ENCODE results near the gene OLIG2. TPM values are rescaled to one million over a fixed set of nuclear protein-coding genes. Genes with fewer than 3 reads are reported as not detected.

Gene OLIG2
- total and polyA plus RNA-seq, 2 of the 13 experiments (the other 11 are each of a cell fraction or from before 2014, with no cell fraction given): not detected

GRCh38 chr21:33018707-33019465 is 6.8 kb upstream of the OLIG2 start:
- 37% methylated on average over 9 of the region's 9 CpGs for WGBS (ENCODE audit: low lambda C conversion rate)
- in situ Hi-C loops (cut with HindIII; ENCODE audit: extremely low pct_ligation_motif_present, low pct_unique_long_range_greater_than_20kb): no loop called here
- Histone ChIP-seq H3K4me2 (ENCODE audit: low read depth, low read length) (no peak overlapping the region), H3K79me2 (ENCODE audit: insufficient read depth, low read length) (no peaks in the 10 kb centered on the region), H4K20me1 (ENCODE audit: insufficient read depth, low read length) (no peaks in the 10 kb centered on the region), H3K9ac (ENCODE audit: insufficient read depth, low read depth, low read length) (no peak overlapping the region), H2AFZ (ENCODE audit: low read length) (no peak overlapping the region), H3K36me3 (replicated peaks in 1 of 2; ENCODE audit: control insufficient read depth in 1 of 2, insufficient read depth in 2 of 2, low read length in 2 of 2) (no peaks in the 10 kb centered on the region), H3K4me3 (replicated peaks in 1 of 3; ENCODE audit: insufficient read depth in 1 of 3, low read depth in 2 of 3, low read length in 3 of 3) (no peak overlapping the region), H3K27ac (ENCODE audit: extremely low read length, insufficient read depth, low read length) (no peak overlapping the region), H3K4me1 (ENCODE audit: insufficient read depth, low read length) (no peaks in the 10 kb centered on the region), H3K9me3 (ENCODE audit: low read length) (no peaks in the 10 kb centered on the region), H3K27me3 (ENCODE audit: control insufficient read depth in 1 of 2, insufficient read depth in 2 of 2, low read length in 2 of 2) (peaks cover 14 to 54% of the 10 kb centered on the region in 2 experiments)
- no peak for DNase-seq (ENCODE audit: low spot score)
- TF ChIP-seq SP2 (CRISPR knock-in tag; IDR thresholded peaks at IDR 0.05): no peak
- no peak for TF ChIP-seq MBNL3 (CRISPR knock-in tag; conservative IDR thresholded peaks at IDR 0.05)
- no peak for TF ChIP-seq GATAD2A (CRISPR knock-in tag; IDR thresholded peaks at IDR 0.05)
- no peak for TF ChIP-seq ZNF7 (CRISPR knock-in tag; IDR thresholded peaks at IDR 0.05)
- BruUV-seq (replicated peaks): no TSS peak
- POLR2A ChIA-PET: no interaction called here
- no peak for FAIRE-seq
- no peak for ATAC-seq
- CTCF ChIA-PET (ENCODE audit: low intra/inter-chr PET ratio, low total read pairs): no interaction called here
- intact Hi-C loops (cut with micrococcal nuclease; ENCODE audit: unreplicated experiment): no loop called here

GRCh38 chr21:33019516-33019884 is 6.2 kb upstream of the OLIG2 start:
- H3K79me2 ChIP-seq (ENCODE audit: insufficient read depth, low read length): no peaks in the 10 kb centered on the region
- H3K4me3 ChIP-seq (replicated peaks in 1 of 3; ENCODE audit: insufficient read depth in 1 of 3, low read depth in 2 of 3, low read length in 3 of 3): peak overlapping the region in 1 of 3 experiments; percentile 40; a peak in 1 of 6 replicates
- TF ChIP-seq ZMYM4 (CRISPR knock-in tag; IDR thresholded peaks at IDR 0.05): no peak
- TF ChIP-seq ZNF318 (CRISPR knock-in tag; IDR thresholded peaks at IDR 0.05): no peak
- TF ChIP-seq GABPA (IDR thresholded peaks at IDR 0.05; ENCODE audit: low read depth, low read length): no peak
- TF ChIP-seq GABPA (CRISPR knock-in tag; IDR thresholded peaks at IDR 0.05; ENCODE audit: low read depth): no peak
- H3K27ac ChIP-seq (ENCODE audit: extremely low read length, insufficient read depth, low read length): no peak overlapping the region
- BruUV-seq (replicated peaks): no TSS peak
- H3K9ac ChIP-seq (ENCODE audit: insufficient read depth, low read depth, low read length): no peak overlapping the region
- DNase-seq (ENCODE audit: low spot score): no peak
- 39% methylated on average over 13 of the region's 17 CpGs for WGBS (ENCODE audit: low lambda C conversion rate)
- no peak for FAIRE-seq
- intact Hi-C loops (cut with micrococcal nuclease; ENCODE audit: unreplicated experiment) (no loop called here), in situ Hi-C loops (cut with HindIII; ENCODE audit: extremely low pct_ligation_motif_present, low pct_unique_long_range_greater_than_20kb) (no loop called here)
- CTCF ChIA-PET (ENCODE audit: low intra/inter-chr PET ratio, low total read pairs): no interaction called here
- no peaks in the 10 kb centered on the region for H3K9me3 ChIP-seq (ENCODE audit: low read length)
- no peaks in the 10 kb centered on the region for H4K20me1 ChIP-seq (ENCODE audit: insufficient read depth, low read length)
- H2AFZ ChIP-seq (ENCODE audit: low read length): no peak overlapping the region
- H3K4me1 ChIP-seq (ENCODE audit: insufficient read depth, low read length): no peaks in the 10 kb centered on the region
- no peak for ATAC-seq
- H3K4me2 ChIP-seq (ENCODE audit: low read depth, low read length): peak overlapping the region; percentile 14; the same call in 1 of the 2 replicates
- H3K36me3 ChIP-seq (replicated peaks in 1 of 2; ENCODE audit: control insufficient read depth in 1 of 2, insufficient read depth in 2 of 2, low read length in 2 of 2): no peaks in the 10 kb centered on the region
- H3K27me3 ChIP-seq (ENCODE audit: control insufficient read depth in 1 of 2, insufficient read depth in 2 of 2, low read length in 2 of 2): peaks cover 16 to 61% of the 10 kb centered on the region in 2 experiments
- POLR2A ChIA-PET: no interaction called here

All from HepG2 (cell line).